CD4-positive, alpha-beta memory T cell (primary cell): ENCODE results near the gene CHST4. TPM values are rescaled to one million over a fixed set of nuclear protein-coding genes. Genes with fewer than 3 reads are reported as not detected.
"Not testable (repeated sequence)": the region's sequence is repeated elsewhere in the genome, so short reads cannot be mapped to it uniquely, and the experiment has no call there.

Source experiments
- CTCF ChIA-PET: fragments of 350-600 bp; sonication (Branson Sonifier 250); formaldehyde crosslinking; loops from one replicate; lab custom pipeline; 2021; ENCODE audit warnings: inconsistent platforms; ENCODE audit not compliant: partially characterized antibody; lab: Charles Lee
- POLR2A ChIA-PET: fragments of 350-600 bp; sonication (Branson Sonifier 250); formaldehyde crosslinking; loops from one replicate; lab custom pipeline; 2021; ENCODE audit not compliant: partially characterized antibody; lab: Charles Lee
- DNase-seq, 5 donors: peaks; one replicate each; pipeline versions ENCODE4 v3.0.0 to v3.0.0-alpha.2; 2020 to 2022; ENCODE audit warnings: mixed read lengths in 1 of 5
- H3K27ac ChIP-seq: one replicate; pipeline ENCODE4 v1.7.0; 2013; ENCODE audit warnings: low read depth, low read length
- H3K27me3 ChIP-seq: 2 replicates; pipeline ENCODE4 v1.7.0; 2013; ENCODE audit warnings: mild to moderate bottlenecking, low read length, moderate library complexity; ENCODE audit not compliant: insufficient read depth
- H3K36me3 ChIP-seq: 2 replicates; pipeline ENCODE4 v1.7.0; 2013; ENCODE audit warnings: mild to moderate bottlenecking, low read length, moderate library complexity; ENCODE audit not compliant: insufficient read depth
- H3K4me1 ChIP-seq: 2 replicates; pipeline ENCODE4 v1.7.0; 2013; ENCODE audit warnings: mild to moderate bottlenecking, low read length, moderate library complexity; ENCODE audit not compliant: insufficient read depth
- H3K4me3 ChIP-seq, 2 donors: one replicate each; pipeline ENCODE4 v1.7.0; 2013; ENCODE audit warnings: low read length in 2 of 2, mild to moderate bottlenecking in 1 of 2
- H3K9me3 ChIP-seq, 2 donors: one replicate each; pipeline ENCODE4 v1.7.0; 2013; ENCODE audit warnings: low read length in 2 of 2, control low read depth in 1 of 2; ENCODE audit not compliant: control insufficient read depth in 1 of 2
- H3K27ac Mint-ChIP-seq, 7 donors: one replicate each; pipeline ENCODE4 v1.8.0; 2020 to 2021; ENCODE audit warnings: mixed read lengths in 7 of 7, mild to moderate bottlenecking in 6 of 7, inconsistent platforms in 3 of 7, moderate library complexity in 3 of 7
- H3K27me3 Mint-ChIP-seq, 2 donors: one replicate each; pipeline ENCODE4 v1.8.0; 2020 to 2021; ENCODE audit warnings: mixed read lengths in 2 of 2
- H3K36me3 Mint-ChIP-seq, 2 donors: one replicate each; pipeline ENCODE4 v1.8.0; 2020 to 2021; ENCODE audit warnings: mixed read lengths in 2 of 2, inconsistent platforms in 1 of 2, mild to moderate bottlenecking in 1 of 2
- H3K4me1 Mint-ChIP-seq, 4 donors: one replicate each; pipeline ENCODE4 v1.8.0; 2020 to 2021; ENCODE audit warnings: mixed read lengths in 4 of 4, mild to moderate bottlenecking in 1 of 4
- H3K4me3 Mint-ChIP-seq, 8 donors: one replicate each; pipeline ENCODE4 v1.8.0; 2020 to 2021; ENCODE audit warnings: mixed read lengths in 8 of 8, mild to moderate bottlenecking in 7 of 8, moderate library complexity in 6 of 8, inconsistent platforms in 3 of 8
- H3K9me3 Mint-ChIP-seq, 8 donors: one replicate each; pipeline ENCODE4 v1.8.0; 2020 to 2021; ENCODE audit warnings: mixed read lengths in 8 of 8, mild to moderate bottlenecking in 5 of 8, inconsistent platforms in 3 of 8, moderate library complexity in 1 of 8
- intact Hi-C: fragments of 100-400 bp; cut with micrococcal nuclease; formaldehyde crosslinking; loops from one replicate; pipeline ENCODE4 v1.15.1; 2023
- polyA plus RNA-seq, 2 donors: library from polyadenylated mRNA; unstranded; fragments of 300-500 nt; fragmentation: Illumina TruSeq; gene quantifications; one replicate each; pipeline ENCODE4 v1.2.3, GENCODE V29; 2021
- total RNA-seq, 2 experiments: library from RNA; stranded (reverse); gene quantifications; one replicate each; pipeline ENCODE4 v1.2.3, GENCODE V29; 2021

Gene CHST4
- total and polyA plus RNA-seq, 4 experiments from 2014 or later = not detected

GRCh38 chr16:71557954-71558582, 31.8 kb downstream of the CHST4 start:
- POLR2A ChIA-PET = no interaction called here
- Mint-ChIP-seq H3K4me3 (no peak overlapping the region), H3K9me3 (peaks cover 0 to 16% (median 12%) of the 10 kb centered on the region in 8 donors), H3K36me3 (peaks cover 0 to 5% of the 10 kb centered on the region in 2 donors), H3K4me1 (peaks cover 0 to 1% (median 0%) of the 10 kb centered on the region in 4 donors), H3K27ac (no peak overlapping the region), H3K27me3 (peaks cover 0 to 3% of the 10 kb centered on the region in 2 donors)
- no peak overlapping the region for H3K27ac ChIP-seq
- no peak overlapping the region for H3K4me3 ChIP-seq
- CTCF ChIA-PET = no interaction called here
- no peaks in the 10 kb centered on the region for H3K4me1 ChIP-seq
- intact Hi-C loops = no loop called here
- H3K9me3 ChIP-seq = no peaks in the 10 kb centered on the region
- no peaks in the 10 kb centered on the region for H3K27me3 ChIP-seq
- no peaks in the 10 kb centered on the region for H3K36me3 ChIP-seq
- no peak for DNase-seq

GRCh38 chr16:71559855-71560254, 33.6 kb downstream of the CHST4 start:
- intact Hi-C loops = loop anchor here (5.0 to 10.0 kb wide), 3 partner anchors 322 to 755 kb away; partner anchors contain the start of genes DHX38, TXNL4B, VAC14 and ZNF821
- Mint-ChIP-seq H3K27ac (no peak overlapping the region), H3K9me3 (peaks cover 0 to 20% (median 12%) of the 10 kb centered on the region in 8 donors), H3K36me3 (peaks cover 5 to 6% of the 10 kb centered on the region in 2 donors), H3K4me3 (no peak overlapping the region), H3K27me3 (peaks cover 0 to 3% of the 10 kb centered on the region in 2 donors), H3K4me1 (peaks cover 5 to 9% (median 8%) of the 10 kb centered on the region in 4 donors)
- no peak overlapping the region for H3K27ac ChIP-seq
- POLR2A ChIA-PET = no interaction called here
- DNase-seq = no peak
- no peaks in the 10 kb centered on the region for H3K27me3 ChIP-seq
- H3K4me3 ChIP-seq = no peak overlapping the region
- CTCF ChIA-PET = interaction anchor here (1.6 kb wide), 1 partner anchor 51 kb away, joined by 3 read pairs; no protein-coding TSS in a partner anchor
- H3K4me1 ChIP-seq = peaks cover 6% of the 10 kb centered on the region
- H3K9me3 ChIP-seq = no peaks in the 10 kb centered on the region
- H3K36me3 ChIP-seq = no peaks in the 10 kb centered on the region

GRCh38 chr16:71561886-71562285, 35.7 kb downstream of the CHST4 start:
- Mint-ChIP-seq H3K36me3 (peaks cover 5 to 11% of the 10 kb centered on the region in 2 donors), H3K27ac (peak overlapping the region in 1 of 7 donors; percentile 50)

GRCh38 chr16:71562552-71562951, 36.3 kb downstream of the CHST4 start:
- Mint-ChIP-seq H3K27ac (no peak overlapping the region), H3K27me3 (no peaks in the 10 kb centered on the region), H3K36me3 (peaks cover 5 to 11% of the 10 kb centered on the region in 2 donors), H3K4me1 (peaks cover 11 to 21% (median 17%) of the 10 kb centered on the region in 4 donors), H3K4me3 (no peak overlapping the region), H3K9me3 (peaks cover 0 to 21% (median 12%) of the 10 kb centered on the region in 8 donors)
- H3K4me1 ChIP-seq = peaks cover 12% of the 10 kb centered on the region
- H3K27me3 ChIP-seq = no peaks in the 10 kb centered on the region
- intact Hi-C loops = loop anchor here (5.0 to 10.0 kb wide), 3 partner anchors 320 to 758 kb away; partner anchors contain the start of genes DHX38, TXNL4B, VAC14 and ZNF821
- H3K4me3 ChIP-seq = no peak overlapping the region
- H3K27ac ChIP-seq = no peak overlapping the region
- ChIA-PET POLR2A (no interaction called here), CTCF (interaction anchor here (0.5 to 1.5 kb wide), 3 partner anchors 48 to 106 kb away, joined by 3 to 4 read pairs (median 4); no protein-coding TSS in a partner anchor)
- H3K36me3 ChIP-seq = no peaks in the 10 kb centered on the region
- no peaks in the 10 kb centered on the region for H3K9me3 ChIP-seq
- no peak for DNase-seq

More at GRCh38 chr16:71561886-71562285, 35.7 kb downstream of the CHST4 start:
- H3K4me3 ChIP-seq, H3K4me3 Mint-ChIP-seq, H3K9me3 ChIP-seq, H3K27me3 ChIP-seq, POLR2A ChIA-PET, H3K36me3 ChIP-seq, H3K27ac ChIP-seq, DNase-seq, H3K27me3 Mint-ChIP-seq: not testable (repeated sequence)
- intact Hi-C loops = loop anchor here (5.0 to 10.0 kb wide), 3 partner anchors 320 to 757 kb away; partner anchors contain the start of genes DHX38, TXNL4B, VAC14 and ZNF821
- CTCF ChIA-PET = interaction anchor here (1.5 kb wide), 1 partner anchor 50 kb away, joined by 4 read pairs; no protein-coding TSS in a partner anchor
- H3K4me1 ChIP-seq = peaks cover 12% of the 10 kb centered on the region
- Mint-ChIP-seq H3K4me1 (peaks cover 11 to 21% (median 17%) of the 10 kb centered on the region in 4 donors), H3K9me3 (peaks cover 0 to 21% (median 12%) of the 10 kb centered on the region in 8 donors)

GRCh38 chr16:71564335-71564967, 38.2 kb downstream of the CHST4 start:
- peak overlapping the region; percentile 90 to 99 (median 96) for H3K27ac Mint-ChIP-seq
- H3K9me3 Mint-ChIP-seq = peaks cover 0 to 21% (median 12%) of the 10 kb centered on the region in 8 donors
- H3K4me3 ChIP-seq = peak overlapping the region; percentile 7 to 61
- no peak for DNase-seq
- peaks cover 5 to 11% of the 10 kb centered on the region in 2 donors for H3K36me3 Mint-ChIP-seq
- peak overlapping the region; percentile 69 for H3K27ac ChIP-seq
- H3K27me3 ChIP-seq = no peaks in the 10 kb centered on the region
- no peaks in the 10 kb centered on the region for H3K9me3 ChIP-seq
- peak overlapping the region; percentile 89 to 96 (median 93) for H3K4me3 Mint-ChIP-seq
- intact Hi-C loops = loop anchor here (2.0 to 10.0 kb wide), 4 partner anchors 318 to 760 kb away; partner anchors contain the start of genes DHX38, TXNL4B, VAC14 and ZNF821
- POLR2A ChIA-PET = interaction anchor here (0.6 to 1.7 kb wide), 13 partner anchors 9 to 529 kb away, joined by 3 to 13 read pairs (median 4); partner anchors contain the start of genes AP1G1, DHX38, IST1 and TXNL4B
- CTCF ChIA-PET = interaction anchor here (0.8 to 3.0 kb wide), 16 partner anchors 9 to 398 kb away, joined by 3 to 107 read pairs (median 6); partner anchors contain the start of gene TAT
- H3K27me3 Mint-ChIP-seq = no peaks in the 10 kb centered on the region
- peaks cover 12% of the 10 kb centered on the region for H3K4me1 ChIP-seq
- H3K36me3 ChIP-seq = no peaks in the 10 kb centered on the region
- peaks cover 11 to 21% (median 17%) of the 10 kb centered on the region in 4 donors for H3K4me1 Mint-ChIP-seq

GRCh38 chr16:71565812-71566700, 39.8 kb downstream of the CHST4 start:
- Histone ChIP-seq H3K4me1 (peaks cover 12% of the 10 kb centered on the region), H3K9me3 (no peaks in the 10 kb centered on the region), H3K27me3 (peaks cover 5% of the 10 kb centered on the region), H3K27ac (peak overlapping the region; percentile 69), H3K4me3 (peak overlapping the region; percentile 7 to 61), H3K36me3 (no peaks in the 10 kb centered on the region)
- CTCF ChIA-PET = interaction anchor here (0.6 to 3.0 kb wide), 15 partner anchors 7 to 528 kb away, joined by 3 to 107 read pairs (median 5); partner anchors contain the start of gene TAT
- H3K4me3 Mint-ChIP-seq = peak overlapping the region; percentile 89 to 96 (median 93)
- POLR2A ChIA-PET = interaction anchor here (0.7 to 1.7 kb wide), 7 partner anchors 45 to 528 kb away, joined by 3 to 13 read pairs (median 8); partner anchors contain the start of genes AP1G1, DHX38, TXNL4B and ZNF23
- peaks cover 0 to 21% (median 12%) of the 10 kb centered on the region in 8 donors for H3K9me3 Mint-ChIP-seq
- peak overlapping the region; percentile 90 to 99 (median 96) for H3K27ac Mint-ChIP-seq
- H3K4me1 Mint-ChIP-seq = peaks cover 11 to 21% (median 17%) of the 10 kb centered on the region in 4 donors
- DNase-seq = no peak
- peaks cover 5 to 11% of the 10 kb centered on the region in 2 donors for H3K36me3 Mint-ChIP-seq
- intact Hi-C loops = loop anchor here (1.0 to 10.0 kb wide), 7 partner anchors 45 to 761 kb away; partner anchors contain the start of genes CMTR2, DHODH and VAC14
- H3K27me3 Mint-ChIP-seq = no peaks in the 10 kb centered on the region
